Measurements from ENCODE around the gene RPL32. TPM values are rescaled to one million over a fixed set of nuclear protein-coding genes. Genes with fewer than 3 reads are reported as not detected.
A peak's percentile ranks its signal among the peaks of the same experiment; 100 is the strongest.

The RPL32 gene
- total and polyA plus RNA-seq, 9 of the 15 experiments (the other 6 are each of a cell fraction or from before 2014, with no cell fraction given): 2,738 to 6,200 (median 4,286) TPM

DNA sequence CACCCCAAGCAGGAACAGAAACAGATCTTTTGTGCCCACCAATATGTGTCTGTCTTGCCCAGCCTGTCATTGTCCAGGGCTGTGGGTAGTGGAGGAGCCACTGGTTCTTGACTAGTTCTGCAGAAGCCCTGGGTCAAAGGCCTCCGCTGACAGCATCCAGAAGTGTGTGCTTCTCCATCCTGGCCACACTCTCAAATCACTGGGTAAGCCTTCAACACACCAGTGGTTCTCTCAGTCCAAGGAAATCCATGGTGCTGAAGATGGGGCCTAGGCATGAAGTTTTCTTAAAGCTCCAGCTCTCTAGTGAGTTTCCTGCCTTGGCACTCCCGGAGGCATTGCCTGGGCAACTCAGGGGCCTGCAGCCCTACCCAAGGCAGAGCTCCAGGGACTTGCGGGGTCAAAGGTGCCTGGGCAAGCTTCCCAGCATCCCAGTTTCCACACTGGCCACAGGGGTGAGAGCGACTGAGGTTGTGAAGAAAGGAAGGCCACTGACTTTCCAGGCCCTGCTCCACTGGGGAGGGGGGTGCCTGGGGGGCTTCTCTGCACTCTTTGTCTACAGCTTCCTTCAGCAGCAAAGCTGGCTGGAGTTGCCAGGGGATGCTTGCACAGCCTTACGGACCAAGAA lies 37.9 kb upstream of the RPL32 start (continued):
- TF ChIP-seq ARID3A (IDR thresholded peaks at IDR 0.05; ENCODE audit: borderline replicate concordance, low read depth, low read length) (no peak), RBM14 (IDR thresholded peaks at IDR 0.05; ENCODE audit: borderline replicate concordance, insufficient read depth, low read depth, low read length) (no peak), ARNT (IDR thresholded peaks at IDR 0.05) (no peak), ZNF583 (CRISPR knock-in tag; IDR thresholded peaks at IDR 0.05) (peak; percentile 79; the same call in 1 of the 2 replicates), TARDBP (IDR thresholded peaks at IDR 0.05) (no peak), SIN3B (IDR thresholded peaks at IDR 0.05; ENCODE audit: low read depth) (no peak), TCF7 (IDR thresholded peaks at IDR 0.05; ENCODE audit: borderline replicate concordance) (no peak), ZFX (CRISPR knock-in tag; IDR thresholded peaks at IDR 0.05) (peak; percentile 42), MTA3 (IDR thresholded peaks at IDR 0.05; ENCODE audit: borderline replicate concordance) (no peak), RBBP5 (IDR thresholded peaks at IDR 0.05; ENCODE audit: borderline replicate concordance, insufficient read depth, low read length, poor library complexity, severe bottlenecking) (no peak), HMGN3 (IDR thresholded peaks at IDR 0.05; ENCODE audit: borderline replicate concordance, extremely low read depth, insufficient read length, low read depth, low read length) (no peak), ZFP1 (CRISPR knock-in tag; IDR thresholded peaks at IDR 0.05) (no peak), MAFG (tag; conservative IDR thresholded peaks at IDR 0.05) (no peak), ZNF398 (CRISPR knock-in tag; IDR thresholded peaks at IDR 0.05) (no peak), EP300 (IDR thresholded peaks at IDR 0.05; ENCODE audit: low read length) (no peak), XRCC5 (IDR thresholded peaks at IDR 0.05; ENCODE audit: low read depth, low read length) (no peak), HDAC6 (IDR thresholded peaks at IDR 0.05; ENCODE audit: low read depth, low read length) (no peak), PBX2 (CRISPR knock-in tag; IDR thresholded peaks at IDR 0.05; ENCODE audit: low read depth) (no peak), PBX2 (tag; conservative IDR thresholded peaks at IDR 0.05; ENCODE audit: low read depth) (no peak)
- TF ChIP-seq, protein P1, sequence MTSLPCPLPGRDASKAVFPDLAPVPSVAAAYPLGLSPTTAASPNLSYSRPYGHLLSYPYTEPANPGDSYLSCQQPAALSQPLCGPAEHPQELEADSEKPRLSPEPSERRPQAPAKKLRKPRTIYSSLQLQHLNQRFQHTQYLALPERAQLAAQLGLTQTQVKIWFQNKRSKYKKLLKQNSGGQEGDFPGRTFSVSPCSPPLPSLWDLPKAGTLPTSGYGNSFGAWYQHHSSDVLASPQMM (CRISPR knock-in tag; IDR thresholded peaks at IDR 0.05): no peak
- TF ChIP-seq, protein P2, sequence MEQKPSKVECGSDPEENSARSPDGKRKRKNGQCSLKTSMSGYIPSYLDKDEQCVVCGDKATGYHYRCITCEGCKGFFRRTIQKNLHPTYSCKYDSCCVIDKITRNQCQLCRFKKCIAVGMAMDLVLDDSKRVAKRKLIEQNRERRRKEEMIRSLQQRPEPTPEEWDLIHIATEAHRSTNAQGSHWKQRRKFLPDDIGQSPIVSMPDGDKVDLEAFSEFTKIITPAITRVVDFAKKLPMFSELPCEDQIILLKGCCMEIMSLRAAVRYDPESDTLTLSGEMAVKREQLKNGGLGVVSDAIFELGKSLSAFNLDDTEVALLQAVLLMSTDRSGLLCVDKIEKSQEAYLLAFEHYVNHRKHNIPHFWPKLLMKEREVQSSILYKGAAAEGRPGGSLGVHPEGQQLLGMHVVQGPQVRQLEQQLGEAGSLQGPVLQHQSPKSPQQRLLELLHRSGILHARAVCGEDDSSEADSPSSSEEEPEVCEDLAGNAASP (IDR thresholded peaks at IDR 0.05): no peak
